GM23338 (cell line): ENCODE measurements around the gene MPP2.

Experiments used
- CTCF ChIP-seq, 2 experiments: fragments of 200-600 bp in 1 of 2; sonication (generic) in 1 of 2; conservative IDR thresholded peaks; 2 replicates each; pipeline versions ENCODE4 v1.5.1 to v1.6.1; 2016 to 2017; ENCODE audit warnings: antibody characterized with exemption in 2 of 2, low read depth in 2 of 2, mild to moderate bottlenecking in 2 of 2, moderate library complexity in 1 of 2
- EZH2phosphoT487 ChIP-seq: fragments of 200-600 bp; sonication (generic); IDR thresholded peaks from one replicate; pipeline ENCODE4 v1.8.1; 2018; ENCODE audit warnings: antibody characterized with exemption; ENCODE audit not compliant: unreplicated experiment
- POLR2AphosphoS5 ChIP-seq: IDR thresholded peaks from 2 replicates; pipeline ENCODE4 v1.6.1; 2016; ENCODE audit warnings: antibody characterized with exemption, low read depth

DNA sequence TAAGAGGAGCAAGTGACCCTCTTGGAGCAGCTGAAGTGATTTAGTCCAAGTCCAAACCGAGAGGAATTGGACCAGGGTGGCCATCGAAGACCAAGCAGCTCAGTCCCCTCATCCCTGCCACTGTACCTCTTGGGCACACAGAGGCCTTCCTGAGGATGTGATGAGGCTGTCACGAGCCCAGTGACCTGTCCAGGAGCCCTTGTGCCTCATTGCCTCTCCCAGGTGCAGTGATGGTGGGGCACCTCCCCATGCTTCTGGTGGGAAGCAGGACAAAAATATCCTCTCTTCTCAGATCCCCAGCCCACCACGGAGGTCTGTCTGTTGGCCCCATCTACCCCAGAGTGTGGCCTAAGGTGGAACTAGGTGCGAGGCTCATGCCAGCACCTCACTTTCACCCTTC, 63.1 kb downstream of the MPP2 start:
- TF ChIP-seq EZH2phosphoT487 (no peak), CTCF (conservative IDR thresholded peaks at IDR 0.05; ENCODE audit: low read depth in 2 of 2) (no peak), POLR2AphosphoS5 (no peak)
